Activated naive CD4-positive, alpha-beta T cell treated with anti-CD3 and anti-CD28 coated beads for 36 hours (primary cell): ENCODE data around the gene ERH. TPM values are rescaled to one million over a fixed set of nuclear protein-coding genes. Genes with fewer than 3 reads are reported as not detected.

Source experiments
- CTCF ChIA-PET: fragments of 350-600 bp; sonication (Branson Sonifier 250); formaldehyde crosslinking; loops from one replicate; lab custom pipeline; 2021; ENCODE audit warnings: antibody characterized with exemption; lab: Charles Lee
- DNase-seq: peaks from one replicate; pipeline ENCODE4 v3.0.0-alpha.2; 2020
- H3K27ac Mint-ChIP-seq: one replicate; pipeline ENCODE4 v1.8.0; 2021; ENCODE audit warnings: mild to moderate bottlenecking, mixed read lengths
- H3K27me3 Mint-ChIP-seq: one replicate; pipeline ENCODE4 v1.8.0; 2021; ENCODE audit warnings: low read depth, mixed read lengths
- H3K36me3 Mint-ChIP-seq: one replicate; pipeline ENCODE4 v1.8.0; 2021; ENCODE audit warnings: low read depth, mixed read lengths
- H3K4me1 Mint-ChIP-seq: one replicate; pipeline ENCODE4 v1.8.0; 2021; ENCODE audit warnings: low read depth, mixed read lengths
- H3K4me3 Mint-ChIP-seq: one replicate; pipeline ENCODE4 v1.8.0; 2021; ENCODE audit warnings: mild to moderate bottlenecking, moderate library complexity, mixed read lengths
- H3K9me3 Mint-ChIP-seq: one replicate; pipeline ENCODE4 v1.8.0; 2021; ENCODE audit warnings: mixed read lengths
- intact Hi-C: fragments of 100-400 bp; cut with micrococcal nuclease; formaldehyde crosslinking; loops from one replicate; pipeline ENCODE4 v1.15.1; 2023
- total RNA-seq, 2 experiments: library from RNA; stranded (reverse); gene quantifications; one replicate each; pipeline ENCODE4 v1.2.3, GENCODE V29; 2021

Gene ERH
- total RNA-seq, 2 experiments from 2014 or later: 338 to 348 TPM

DNA sequence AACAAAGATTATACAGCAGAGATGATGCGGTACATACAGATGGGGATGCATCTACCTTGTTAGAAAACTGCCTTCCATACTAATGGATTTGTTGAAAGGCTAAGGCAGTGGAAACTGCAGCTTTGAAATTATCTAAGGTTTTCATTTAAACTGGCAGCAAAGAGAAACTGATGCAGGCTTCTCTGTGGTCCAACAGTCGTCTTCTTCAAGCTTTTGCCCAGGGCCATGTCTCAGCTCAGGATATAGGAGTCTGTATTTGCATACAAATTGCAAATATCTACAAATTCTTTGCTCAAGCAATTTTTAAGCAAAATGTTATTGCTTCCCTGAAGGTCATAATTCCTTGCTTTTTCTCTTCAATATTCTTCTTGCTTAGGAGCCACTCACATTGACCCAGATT, 33.7 kb downstream of the ERH start:
- no peak for DNase-seq
- H3K36me3 Mint-ChIP-seq: no peaks in the 10 kb centered on the region
- H3K4me1 Mint-ChIP-seq: peaks cover 3% of the 10 kb centered on the region
- CTCF ChIA-PET: no interaction called here
- H3K9me3 Mint-ChIP-seq: no peaks in the 10 kb centered on the region
- H3K27ac Mint-ChIP-seq: no peak overlapping the region
- intact Hi-C loops: no loop called here
- peaks cover 2% of the 10 kb centered on the region for H3K27me3 Mint-ChIP-seq
- no peak overlapping the region for H3K4me3 Mint-ChIP-seq

DNA sequence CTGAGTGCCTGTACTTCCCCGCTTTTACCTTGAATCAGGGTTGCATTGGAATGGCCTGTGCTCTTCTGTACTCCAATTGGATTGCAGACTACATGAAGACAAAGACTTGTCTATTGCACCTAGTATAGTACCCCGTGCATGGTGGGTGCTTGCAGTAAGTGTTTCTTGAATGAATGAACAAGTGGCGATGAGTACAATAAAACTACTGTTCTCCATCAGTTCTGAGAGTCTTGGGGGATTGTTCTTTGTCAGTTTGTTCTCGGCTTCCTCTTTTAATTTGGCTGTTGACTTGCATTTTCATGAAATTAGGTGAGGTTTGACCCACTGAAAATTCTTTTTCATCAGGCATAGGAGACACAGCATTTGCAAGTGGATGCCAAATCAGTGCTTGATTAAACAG, 34.1 kb downstream of the ERH start:
- H3K4me3 Mint-ChIP-seq: no peak overlapping the region
- intact Hi-C loops: no loop called here

DNA sequence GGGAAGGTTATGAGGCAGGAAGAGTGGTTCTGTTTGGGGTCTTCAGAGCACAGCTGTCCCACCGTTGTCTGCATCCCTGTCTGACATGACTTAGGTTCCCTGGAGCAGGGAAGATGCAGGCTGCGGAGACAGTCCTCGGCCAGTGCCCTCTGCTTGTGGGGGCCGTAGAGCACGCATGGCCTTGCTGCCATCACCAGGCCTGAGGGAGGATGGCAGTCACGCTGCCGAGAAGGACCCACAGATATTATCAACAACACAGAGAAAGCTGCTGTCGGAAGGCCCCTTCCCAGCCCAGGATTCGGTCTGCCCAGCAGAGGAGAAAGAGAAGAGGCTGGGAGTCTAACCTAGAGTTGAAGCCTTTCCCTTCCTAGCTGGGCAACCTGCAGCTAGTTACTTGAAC, 35.0 kb downstream of the ERH start:
- Mint-ChIP-seq H3K9me3 (no peaks in the 10 kb centered on the region), H3K4me1 (peaks cover 13% of the 10 kb centered on the region), H3K4me3 (no peak overlapping the region), H3K27me3 (peaks cover 2% of the 10 kb centered on the region), H3K36me3 (no peaks in the 10 kb centered on the region), H3K27ac (no peak overlapping the region)
- CTCF ChIA-PET: interaction anchor here (0.5 kb wide), 1 partner anchor 96 kb away, joined by 3 read pairs; no protein-coding TSS in a partner anchor
- intact Hi-C loops: no loop called here
- no peak for DNase-seq

More for the DNA sequence above, 34.1 kb downstream of the ERH start:
- CTCF ChIA-PET: no interaction called here
- H3K4me1 Mint-ChIP-seq: peaks cover 5% of the 10 kb centered on the region
- no peak overlapping the region for H3K27ac Mint-ChIP-seq
- no peak for DNase-seq
- H3K36me3 Mint-ChIP-seq: no peaks in the 10 kb centered on the region
- no peaks in the 10 kb centered on the region for H3K9me3 Mint-ChIP-seq
- H3K27me3 Mint-ChIP-seq: peaks cover 2% of the 10 kb centered on the region

DNA sequence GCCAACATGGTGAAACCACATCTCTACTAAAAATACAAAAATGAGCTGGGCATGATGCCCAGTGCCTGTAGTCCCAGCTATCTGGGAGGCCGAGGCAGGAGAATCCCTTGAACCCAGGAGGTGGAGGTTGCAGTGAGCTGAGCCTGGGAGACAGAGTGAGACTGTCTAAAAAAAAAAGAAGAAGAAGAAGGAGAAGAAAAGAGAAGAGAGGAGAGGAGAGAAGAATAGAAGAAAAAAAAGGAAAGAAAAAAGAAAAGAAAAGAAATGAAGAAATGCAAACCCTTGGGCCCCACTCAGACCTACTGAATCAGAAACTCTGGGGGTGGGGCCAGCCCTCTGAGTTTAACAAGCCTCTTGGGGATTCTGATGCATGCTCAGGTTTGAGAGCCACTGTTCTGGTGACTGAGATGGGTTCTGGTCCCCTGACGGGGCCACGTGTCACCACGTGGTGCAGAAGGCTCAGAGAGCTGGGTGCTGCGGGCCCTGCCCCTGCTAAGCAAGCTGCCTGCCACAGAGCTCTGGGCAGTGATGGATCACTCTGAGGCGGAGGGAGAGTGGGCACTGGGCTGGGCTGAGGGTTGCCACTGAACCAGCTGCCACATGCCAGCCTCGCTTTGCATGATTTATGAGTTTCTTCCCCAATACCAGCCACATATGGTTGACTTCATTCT, 37.5 kb downstream of the ERH start:
- H3K4me1 Mint-ChIP-seq: peaks cover 18% of the 10 kb centered on the region
- CTCF ChIA-PET: no interaction called here
- no peak overlapping the region for H3K27ac Mint-ChIP-seq
- intact Hi-C loops: no loop called here
- peak; percentile 35 for DNase-seq
- no peaks in the 10 kb centered on the region for H3K9me3 Mint-ChIP-seq
- H3K27me3 Mint-ChIP-seq: no peaks in the 10 kb centered on the region
- no peak overlapping the region for H3K4me3 Mint-ChIP-seq
- no peaks in the 10 kb centered on the region for H3K36me3 Mint-ChIP-seq

DNA sequence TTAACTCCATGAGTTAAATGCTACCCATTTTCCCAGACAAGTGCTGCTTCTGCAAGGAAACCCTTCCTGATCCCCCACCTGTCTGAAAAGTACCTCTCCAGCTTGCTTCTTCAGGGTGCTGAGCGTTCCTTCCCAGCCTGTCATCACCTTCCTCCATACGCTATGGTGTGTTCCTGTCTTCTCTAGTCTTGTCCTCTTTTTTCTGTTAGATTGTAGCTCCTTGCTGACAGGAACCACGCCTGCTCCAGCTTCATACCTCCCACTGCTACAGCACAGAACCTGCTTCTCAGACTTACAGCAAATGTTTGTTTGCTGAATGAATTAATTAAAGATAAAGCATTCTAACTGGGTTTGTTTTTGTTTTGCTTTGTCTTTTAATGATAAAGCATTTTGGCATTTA, 39.1 kb downstream of the ERH start:
- H3K4me3 Mint-ChIP-seq: no peak overlapping the region
- peaks cover 31% of the 10 kb centered on the region for H3K4me1 Mint-ChIP-seq
- intact Hi-C loops: loop anchor here (1.0 kb wide), 1 partner anchor 39 kb away; the partner anchor contains the start of genes ERH and SLC39A9
- H3K9me3 Mint-ChIP-seq: no peaks in the 10 kb centered on the region
- DNase-seq: no peak
- CTCF ChIA-PET: interaction anchor here (1.1 to 2.1 kb wide), 3 partner anchors 12 to 101 kb away, joined by 3 to 4 read pairs (median 4); no protein-coding TSS in a partner anchor
- no peaks in the 10 kb centered on the region for H3K27me3 Mint-ChIP-seq
- no peaks in the 10 kb centered on the region for H3K36me3 Mint-ChIP-seq
- peak overlapping the region; percentile 1 for H3K27ac Mint-ChIP-seq

DNA sequence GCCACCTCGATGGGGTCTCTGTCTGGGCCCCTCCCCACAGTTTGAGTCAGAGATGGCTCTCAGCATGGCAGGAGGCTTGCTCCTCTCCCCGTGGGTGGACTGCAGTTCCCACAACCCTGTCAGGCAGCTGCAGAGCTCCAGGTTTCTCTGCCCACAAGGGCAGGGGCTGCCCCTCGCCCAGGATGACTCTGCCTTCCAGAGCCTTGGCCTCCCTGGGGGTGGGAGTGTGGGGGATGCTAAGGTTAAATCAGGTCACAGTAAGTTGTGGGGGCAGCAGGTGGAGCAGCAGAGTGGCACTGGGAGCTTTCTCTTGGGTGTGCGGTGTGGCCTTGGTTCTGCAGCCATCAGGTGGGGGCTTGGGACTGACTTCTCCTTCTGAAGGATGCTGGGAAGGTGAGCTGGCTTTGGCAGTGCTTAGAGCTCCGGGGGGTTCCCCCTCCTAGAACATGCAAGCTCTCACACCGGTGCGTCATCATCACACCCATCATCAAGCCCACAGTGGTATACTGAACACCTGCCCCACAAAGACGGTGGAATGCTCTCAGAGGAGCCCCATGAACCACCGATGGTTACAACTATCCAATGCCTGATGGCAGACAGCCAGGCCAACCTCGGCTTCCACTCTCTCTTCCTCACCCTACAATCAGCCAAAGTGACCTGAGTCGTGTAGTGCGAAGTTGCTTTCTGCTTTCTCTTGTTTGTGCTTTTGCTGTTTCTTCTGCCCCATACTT, 39.7 kb downstream of the ERH start:
- peak; percentile 75 for DNase-seq
- intact Hi-C loops: loop anchor here (1.0 kb wide), 1 partner anchor 40 kb away; the partner anchor contains the start of genes ERH and SLC39A9
- H3K9me3 Mint-ChIP-seq: no peaks in the 10 kb centered on the region

DNA sequence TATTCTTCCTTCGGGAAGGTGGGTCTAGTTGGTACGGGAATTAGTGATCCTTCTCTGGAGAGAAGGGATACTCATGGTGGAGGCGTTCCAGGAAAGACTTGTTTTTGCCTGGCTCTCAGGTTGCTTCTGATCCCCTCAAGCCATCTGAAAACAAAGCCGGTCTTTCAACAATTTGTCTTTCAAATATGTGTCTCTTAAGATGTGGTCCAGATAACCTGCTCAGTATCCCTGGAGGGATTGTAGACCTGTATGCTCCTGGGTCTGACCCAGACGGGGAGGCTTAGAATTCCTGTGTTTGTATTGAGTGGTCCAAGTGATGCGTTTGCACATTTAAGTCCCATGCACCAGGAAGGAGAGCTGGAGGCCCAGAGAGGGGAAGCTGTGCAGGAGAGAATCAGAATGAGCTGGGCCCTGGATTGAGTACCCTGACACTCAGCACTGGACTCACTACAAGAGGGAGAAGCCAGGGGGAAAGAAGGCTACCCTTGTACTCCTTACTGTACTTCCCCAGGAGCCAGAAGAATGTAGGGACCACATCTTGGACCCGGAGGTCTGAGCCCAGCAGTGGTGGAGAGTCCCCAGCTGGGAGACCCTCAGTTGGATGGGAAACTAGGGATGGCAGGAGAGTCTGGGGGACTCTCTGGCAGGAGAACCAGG, 40.4 kb downstream of the ERH start:
- Mint-ChIP-seq H3K27ac (no peak overlapping the region), H3K4me1 (peaks cover 34% of the 10 kb centered on the region), H3K27me3 (no peaks in the 10 kb centered on the region), H3K4me3 (no peak overlapping the region), H3K9me3 (no peaks in the 10 kb centered on the region), H3K36me3 (no peaks in the 10 kb centered on the region)
- CTCF ChIA-PET: interaction anchor here (0.7 to 2.1 kb wide), 4 partner anchors 9 to 241 kb away, joined by 3 to 5 read pairs (median 4); no protein-coding TSS in a partner anchor
- DNase-seq: no peak
- intact Hi-C loops: loop anchor here (1.0 kb wide), 1 partner anchor 41 kb away; the partner anchor contains the start of genes ERH and SLC39A9

More for the DNA sequence above, 39.7 kb downstream of the ERH start:
- H3K4me1 Mint-ChIP-seq: peaks cover 34% of the 10 kb centered on the region
- peak overlapping the region; percentile 1 for H3K27ac Mint-ChIP-seq
- H3K4me3 Mint-ChIP-seq: no peak overlapping the region
- CTCF ChIA-PET: interaction anchor here (0.6 to 2.1 kb wide), 5 partner anchors 8 to 329 kb away, joined by 3 to 5 read pairs (median 4); no protein-coding TSS in a partner anchor
- H3K27me3 Mint-ChIP-seq: no peaks in the 10 kb centered on the region
- no peaks in the 10 kb centered on the region for H3K36me3 Mint-ChIP-seq

DNA sequence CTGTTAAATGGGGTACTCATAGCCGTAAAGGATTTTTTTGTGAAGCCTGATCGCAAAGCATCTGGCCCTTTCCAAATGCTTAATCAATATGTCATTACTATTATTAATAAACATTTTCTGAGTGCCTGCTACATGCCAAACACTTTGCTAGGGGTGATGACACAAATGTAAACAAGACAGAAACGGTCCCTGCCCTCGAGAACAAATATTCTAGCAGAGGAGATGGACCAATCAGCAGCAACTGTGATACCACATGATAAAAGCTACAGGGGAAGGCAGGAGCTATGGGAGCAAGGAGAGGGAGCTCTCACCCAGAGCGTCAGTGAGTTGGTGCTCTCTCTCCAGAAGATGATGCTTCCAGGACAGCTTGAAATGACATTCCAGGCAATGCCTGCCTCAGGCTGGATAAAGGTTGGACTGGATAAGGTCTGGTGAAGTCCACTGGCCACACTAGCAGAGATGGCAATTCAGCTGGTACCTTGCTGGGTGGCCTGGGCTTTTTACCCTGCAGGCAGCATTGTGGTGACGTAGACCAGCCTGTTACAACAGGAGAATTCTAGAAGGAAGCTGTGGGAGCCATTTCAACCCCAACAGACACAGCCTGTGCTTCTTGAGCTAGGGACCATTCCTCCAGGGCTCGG, 41.1 kb downstream of the ERH start:
- no peak overlapping the region for H3K27ac Mint-ChIP-seq
- H3K27me3 Mint-ChIP-seq: no peaks in the 10 kb centered on the region
- CTCF ChIA-PET: interaction anchor here (0.7 to 2.1 kb wide), 5 partner anchors 9 to 241 kb away, joined by 3 to 5 read pairs (median 4); no protein-coding TSS in a partner anchor
- DNase-seq: no peak
- H3K4me1 Mint-ChIP-seq: peaks cover 34% of the 10 kb centered on the region
- H3K4me3 Mint-ChIP-seq: no peak overlapping the region
- intact Hi-C loops: no loop called here
- no peaks in the 10 kb centered on the region for H3K36me3 Mint-ChIP-seq
- H3K9me3 Mint-ChIP-seq: no peaks in the 10 kb centered on the region

DNA sequence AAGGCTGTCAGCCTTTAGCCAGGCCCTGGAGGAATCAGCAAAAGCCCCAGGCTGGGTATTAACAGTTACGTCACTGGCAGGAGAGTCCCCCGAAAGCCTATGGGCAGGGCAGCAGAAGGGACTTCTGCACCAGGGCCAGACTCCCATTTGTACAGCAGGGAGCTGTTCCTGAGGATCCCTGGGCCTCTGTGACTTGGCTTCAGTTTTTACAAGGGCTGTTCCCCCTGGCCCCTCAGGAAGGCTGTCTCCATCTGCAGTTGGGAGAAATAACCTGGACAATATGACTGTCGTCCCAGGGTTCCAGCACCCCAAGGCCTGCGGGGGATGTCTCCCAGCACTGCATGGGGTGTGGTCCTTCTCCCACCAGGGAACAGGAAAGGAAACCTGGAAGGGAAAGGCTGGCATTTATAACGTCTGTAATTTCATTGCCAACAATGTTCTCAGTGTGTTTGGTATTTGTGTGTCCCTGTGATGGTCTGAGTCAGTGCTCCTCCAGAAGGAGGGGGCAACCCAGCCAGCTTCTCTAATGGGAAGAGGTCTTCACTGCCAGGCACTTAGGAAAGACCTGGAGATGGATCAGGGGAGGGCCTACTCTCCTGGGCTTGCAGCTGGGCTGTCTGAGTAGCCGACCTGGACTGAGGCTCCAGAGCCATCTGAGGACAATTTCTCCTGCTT, 42.4 kb downstream of the ERH start:
- Mint-ChIP-seq H3K4me3 (no peak overlapping the region), H3K27ac (no peak overlapping the region)
- CTCF ChIA-PET: interaction anchor here (0.9 to 1.6 kb wide), 2 partner anchors 9 to 10 kb away, joined by 3 to 4 read pairs; no protein-coding TSS in a partner anchor

DNA sequence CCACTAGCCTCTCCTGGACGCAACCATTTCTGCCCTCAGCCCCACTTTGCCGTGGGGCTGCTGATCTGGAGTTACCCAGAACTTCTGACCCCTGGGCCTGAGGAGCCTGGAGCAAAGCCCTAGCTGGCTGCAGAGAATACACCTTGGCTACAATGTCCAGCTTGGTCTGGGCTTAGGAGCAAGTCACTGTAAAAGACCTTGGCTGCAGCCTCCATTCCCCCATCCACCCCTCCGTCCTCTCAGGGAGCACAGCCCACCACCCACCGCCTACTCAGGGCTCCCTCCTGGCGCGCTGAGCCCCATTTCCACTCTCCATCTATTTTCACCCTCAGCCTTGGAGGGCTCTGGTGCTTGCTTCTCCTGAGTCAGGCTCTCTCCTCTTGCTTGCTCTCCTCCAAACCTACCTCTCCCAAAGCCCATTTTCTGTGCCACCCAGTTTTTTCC, 42.9 kb downstream of the ERH start:
- CTCF ChIA-PET: interaction anchor here (0.9 to 1.0 kb wide), 2 partner anchors 8 to 112 kb away, joined by 3 read pairs; no protein-coding TSS in a partner anchor

More for the DNA sequence above, 42.4 kb downstream of the ERH start:
- Mint-ChIP-seq H3K36me3 (no peaks in the 10 kb centered on the region), H3K9me3 (no peaks in the 10 kb centered on the region), H3K27me3 (no peaks in the 10 kb centered on the region), H3K4me1 (peaks cover 34% of the 10 kb centered on the region)
- no peak for DNase-seq
- intact Hi-C loops: no loop called here

More for the DNA sequence above, 42.9 kb downstream of the ERH start:
- no peaks in the 10 kb centered on the region for H3K9me3 Mint-ChIP-seq
- H3K4me1 Mint-ChIP-seq: peaks cover 31% of the 10 kb centered on the region
- H3K36me3 Mint-ChIP-seq: no peaks in the 10 kb centered on the region
- intact Hi-C loops: no loop called here
- H3K27me3 Mint-ChIP-seq: no peaks in the 10 kb centered on the region
- H3K27ac Mint-ChIP-seq: no peak overlapping the region
- H3K4me3 Mint-ChIP-seq: no peak overlapping the region
- no peak for DNase-seq
